Left renal cortex interstitium (tissue), 4 donors: ENCODE results near the gene C4BPA. TPM values are rescaled to one million over a fixed set of nuclear protein-coding genes. Genes with fewer than 3 reads are reported as not detected.

ENCODE experiments used
- DNase-seq, 4 donors: peaks; one replicate each; pipeline ENCODE4 v3.0.0-alpha.2; 2013; ENCODE audit warnings: low read depth in 4 of 4, low spot score in 2 of 4, missing footprints in 1 of 4
- polyA plus RNA-seq, 4 donors: library from polyadenylated mRNA; unstranded; fragments of 120-200 nt; gene quantifications; one replicate each; pipeline ENCODE4 v1.2.1, GENCODE V29; 2013; ENCODE audit not compliant: insufficient read length in 4 of 4

The C4BPA gene
- polyA plus RNA-seq, 4 donors = 0.39 to 0.75 (median 0.58) TPM

DNA sequence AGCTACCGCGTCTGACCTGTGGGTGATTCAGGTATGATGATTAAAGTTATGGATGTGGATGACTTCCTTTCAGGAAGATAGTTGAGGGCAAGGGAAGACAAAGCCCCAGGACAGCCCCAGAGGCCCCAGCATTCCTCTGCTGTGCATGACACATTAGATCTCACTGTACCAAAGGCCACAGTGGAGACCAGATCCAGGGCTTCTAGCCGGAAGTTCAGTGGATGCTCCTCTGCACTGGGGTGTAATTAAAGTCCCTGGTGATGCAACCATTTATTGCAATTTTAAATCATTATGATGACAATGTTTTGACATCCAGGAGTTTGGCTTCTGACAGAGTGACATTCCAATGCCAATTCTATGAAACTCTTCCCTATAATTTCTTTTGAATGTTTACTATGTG is 5.0 kb downstream of the C4BPA start:
- no peak for DNase-seq

DNA sequence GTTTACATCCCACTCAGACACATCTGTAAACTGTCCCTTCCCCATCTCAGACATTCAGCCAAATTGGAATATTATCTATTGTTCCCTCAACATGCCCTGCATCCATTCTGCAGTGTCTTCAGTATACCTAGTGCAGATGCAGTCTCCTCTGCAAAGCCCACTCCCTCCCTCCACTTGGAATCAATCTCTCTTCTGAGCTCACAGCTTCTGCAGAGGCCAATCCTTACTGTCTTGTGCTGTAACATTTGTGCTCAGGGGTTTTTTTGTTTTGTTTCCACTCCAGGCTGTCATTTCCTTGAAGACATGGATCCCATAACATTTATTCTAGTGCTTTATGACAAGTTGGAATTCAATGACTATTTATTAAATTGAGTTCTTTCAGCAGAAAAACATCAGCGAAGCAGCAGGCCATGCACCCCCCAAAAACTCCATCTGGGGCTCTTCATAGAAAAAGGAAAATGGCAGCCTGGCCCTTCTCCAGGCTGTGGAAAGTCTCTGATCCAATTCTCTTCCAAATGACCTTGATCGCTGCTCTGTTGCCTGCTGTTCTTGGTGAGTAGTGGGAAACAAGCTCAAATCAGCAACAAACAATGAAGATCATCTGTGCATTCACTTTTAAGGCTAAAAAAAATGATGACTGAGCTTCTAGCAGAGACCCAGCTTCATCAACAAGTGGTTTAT is 8.7 kb downstream of the C4BPA start:
- peak in 3 of 4 donors; percentile 9 to 34 (median 13) for DNase-seq

DNA sequence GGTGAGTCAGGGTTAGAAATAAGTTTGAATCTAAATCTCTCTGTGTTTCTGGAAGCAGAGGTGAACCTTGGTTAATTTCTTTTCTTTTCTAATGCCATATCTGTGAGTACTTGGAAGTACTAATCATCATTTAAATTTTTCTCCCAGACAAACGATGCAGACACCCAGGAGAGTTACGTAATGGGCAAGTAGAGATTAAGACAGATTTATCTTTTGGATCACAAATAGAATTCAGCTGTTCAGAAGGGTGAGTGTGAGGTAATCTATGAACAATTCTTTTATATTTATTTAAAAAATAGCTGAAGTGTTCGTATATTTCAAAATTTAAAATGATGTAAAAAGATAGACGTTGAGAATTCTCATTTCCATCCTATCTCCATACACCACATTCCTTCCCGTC is 11.2 kb downstream of the C4BPA start:
- DNase-seq = no peak

DNA sequence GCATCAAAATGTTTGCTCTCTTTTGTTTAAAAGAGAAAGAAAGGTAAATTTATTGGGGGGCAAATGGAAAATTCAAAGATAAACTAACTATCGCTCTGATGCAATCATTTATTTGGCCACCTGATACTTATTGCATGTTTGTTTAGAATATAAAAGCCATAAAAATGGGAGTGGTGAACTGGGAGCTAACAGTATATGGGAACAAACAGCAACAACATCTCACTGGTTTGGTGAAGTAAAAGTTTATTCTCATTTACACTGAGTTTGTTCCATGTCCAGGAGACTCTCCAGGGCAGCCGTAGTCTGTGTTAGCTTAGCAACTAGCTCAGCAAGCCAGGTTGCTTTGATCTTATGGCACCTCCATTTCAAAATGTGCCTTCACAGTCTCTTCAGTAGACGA is 20.4 kb downstream of the C4BPA start:
- no peak for DNase-seq

DNA sequence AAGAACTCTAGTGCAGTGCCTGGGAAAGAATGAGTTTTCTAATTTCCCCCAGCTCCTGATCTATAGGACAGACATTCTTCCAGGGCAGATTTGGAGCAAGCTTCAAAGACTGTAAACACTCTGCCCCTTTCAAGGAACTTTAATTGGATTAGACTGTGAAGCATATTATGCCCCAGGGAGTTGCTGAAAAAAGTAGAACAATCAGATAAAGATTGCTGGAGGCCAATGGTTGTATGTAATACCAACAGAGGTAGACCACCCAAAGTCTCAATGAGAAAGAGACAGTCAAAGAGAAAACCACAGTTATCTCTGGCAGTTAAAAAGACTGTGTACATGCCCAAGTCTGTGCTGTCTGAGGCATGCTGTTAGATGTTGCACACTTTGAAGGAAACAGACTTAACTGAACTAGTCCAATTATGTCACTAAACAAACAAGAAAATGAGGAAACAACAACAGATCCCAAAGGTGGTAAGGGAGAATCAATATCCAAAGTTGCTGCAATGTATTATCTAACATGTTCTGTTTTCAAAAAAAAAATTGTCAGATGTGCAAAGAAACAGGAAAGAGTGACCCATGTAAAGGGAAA is 24.4 kb downstream of the C4BPA start:
- DNase-seq = no peak

DNA sequence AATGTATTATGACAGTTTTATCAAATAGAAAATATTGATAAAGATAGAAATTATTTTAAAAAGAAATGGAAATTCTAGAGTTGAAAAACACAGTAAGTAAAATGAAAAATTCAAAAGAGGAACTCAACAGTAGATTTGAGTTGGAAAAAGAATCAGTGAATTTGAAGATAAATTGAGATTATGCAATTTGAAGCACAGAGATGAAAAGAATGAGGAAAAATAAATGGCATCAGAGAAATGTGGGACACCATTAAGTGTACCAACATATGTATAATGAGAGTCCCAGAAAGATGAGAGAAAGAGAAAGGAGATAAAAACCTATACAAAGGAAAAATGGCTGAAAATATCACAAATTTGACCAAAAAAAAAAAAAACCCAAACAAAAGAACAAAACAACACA is 25.0 kb downstream of the C4BPA start:
- no peak for DNase-seq

DNA sequence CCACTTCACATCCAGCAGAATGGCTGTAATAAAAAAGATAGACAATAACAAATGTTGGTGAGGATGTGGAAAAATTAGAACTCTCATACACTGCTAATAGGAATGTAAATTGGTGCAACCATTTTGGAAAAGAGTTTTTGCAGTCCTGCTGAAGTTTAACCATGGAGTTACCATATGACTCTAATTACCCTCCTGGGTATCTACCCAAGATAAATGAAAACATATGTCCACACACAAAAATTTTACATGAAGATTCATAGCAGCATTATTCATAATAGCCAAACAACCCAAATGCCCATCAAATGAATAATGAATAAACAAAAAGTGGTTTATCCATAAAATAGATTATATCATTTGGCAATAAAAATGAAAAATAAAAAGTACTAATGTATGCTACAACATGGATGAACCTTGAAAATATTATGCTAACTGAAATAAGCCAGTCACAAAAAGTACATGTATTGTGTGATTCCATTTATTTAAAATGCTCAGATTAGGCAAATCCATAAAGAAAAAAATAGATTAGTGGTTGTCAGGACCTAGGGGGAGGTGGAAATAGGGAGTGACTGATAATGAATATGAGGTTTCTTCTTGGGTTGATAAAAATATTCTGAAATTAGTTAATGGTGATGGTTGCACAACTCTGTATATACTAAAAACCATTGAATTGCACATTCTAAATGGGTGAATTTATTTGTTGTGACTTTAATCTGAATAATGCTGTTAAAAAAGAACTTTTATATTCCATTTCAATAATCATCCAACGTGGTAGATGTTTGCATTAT is 26.4 kb downstream of the C4BPA start:
- no peak for DNase-seq

DNA sequence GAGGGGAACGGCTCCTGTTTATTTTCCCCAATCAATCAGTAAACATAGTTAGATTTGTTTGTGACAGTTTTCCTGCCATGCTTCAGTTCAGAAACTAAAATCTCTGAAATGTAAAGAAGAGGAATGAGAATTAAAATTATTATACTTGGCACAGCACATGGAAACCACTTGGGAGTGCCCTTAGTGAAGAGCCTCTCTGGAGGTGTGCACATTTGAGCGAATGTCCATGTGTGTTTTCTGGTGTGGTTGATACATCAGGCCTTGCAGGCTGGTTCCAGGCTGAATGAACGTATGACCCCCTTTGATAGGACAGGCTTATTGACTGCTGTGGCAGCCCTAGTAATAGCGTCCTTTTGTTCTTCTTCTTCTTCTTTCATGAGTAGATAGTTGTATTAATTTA is 27.1 kb downstream of the C4BPA start:
- no peak for DNase-seq

DNA sequence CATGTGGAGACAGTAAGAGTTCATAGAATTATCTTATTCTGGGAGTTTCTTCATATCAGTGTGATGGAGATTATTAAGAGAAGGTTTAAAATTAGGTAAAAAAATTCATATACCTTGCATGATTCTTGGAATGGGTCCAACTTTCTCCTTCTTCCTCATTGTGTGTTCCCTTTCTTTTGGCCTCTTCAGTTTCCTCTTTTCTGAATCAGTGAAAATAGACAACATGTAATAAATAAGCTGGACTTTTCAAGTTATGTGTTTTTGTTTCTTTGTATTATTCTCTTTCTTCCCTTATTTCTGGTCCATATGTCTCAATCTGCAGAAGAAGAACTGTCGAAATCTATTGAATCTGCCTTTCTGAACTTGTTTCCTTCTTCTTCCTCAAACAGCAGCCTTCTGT is 30.5 kb downstream of the C4BPA start:
- DNase-seq = no peak

DNA sequence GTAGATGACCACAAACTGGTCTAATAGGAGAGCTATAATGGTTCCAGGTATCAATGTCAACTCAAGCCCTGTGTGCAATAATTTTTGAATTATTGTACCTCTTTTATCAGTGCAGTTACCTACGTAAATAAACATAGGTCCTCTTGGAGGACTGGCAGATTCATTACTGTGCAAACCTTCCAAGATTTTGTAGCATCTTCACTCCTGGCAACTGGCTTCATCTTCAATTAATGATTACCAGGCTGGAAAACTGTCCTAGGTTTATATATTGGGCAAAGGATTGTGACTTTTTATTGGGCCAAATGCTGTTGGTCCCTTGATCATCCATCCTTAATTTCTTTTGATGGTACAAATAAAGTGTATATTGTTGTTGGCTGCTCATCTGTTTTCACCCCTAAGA is 35.6 kb downstream of the C4BPA start:
- no peak for DNase-seq

DNA sequence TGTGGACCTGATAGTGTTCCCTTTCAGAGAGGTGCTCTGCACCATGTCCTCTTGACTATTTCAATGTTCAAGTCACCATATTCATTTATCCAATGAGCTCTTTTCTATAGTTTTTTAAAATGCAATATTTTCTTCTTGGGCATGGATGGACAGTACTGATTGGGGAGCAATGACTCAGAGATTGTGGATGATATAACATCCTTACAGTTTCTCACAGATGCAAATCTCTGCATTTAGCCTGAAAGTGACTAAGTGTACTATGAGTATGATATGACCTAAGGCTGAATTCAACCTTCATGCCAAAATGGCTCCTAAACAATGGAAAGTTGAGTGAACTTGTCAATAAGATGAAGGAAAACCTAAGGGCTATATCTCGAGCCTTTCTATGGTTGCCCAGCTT is 36.5 kb downstream of the C4BPA start:
- no peak for DNase-seq

DNA sequence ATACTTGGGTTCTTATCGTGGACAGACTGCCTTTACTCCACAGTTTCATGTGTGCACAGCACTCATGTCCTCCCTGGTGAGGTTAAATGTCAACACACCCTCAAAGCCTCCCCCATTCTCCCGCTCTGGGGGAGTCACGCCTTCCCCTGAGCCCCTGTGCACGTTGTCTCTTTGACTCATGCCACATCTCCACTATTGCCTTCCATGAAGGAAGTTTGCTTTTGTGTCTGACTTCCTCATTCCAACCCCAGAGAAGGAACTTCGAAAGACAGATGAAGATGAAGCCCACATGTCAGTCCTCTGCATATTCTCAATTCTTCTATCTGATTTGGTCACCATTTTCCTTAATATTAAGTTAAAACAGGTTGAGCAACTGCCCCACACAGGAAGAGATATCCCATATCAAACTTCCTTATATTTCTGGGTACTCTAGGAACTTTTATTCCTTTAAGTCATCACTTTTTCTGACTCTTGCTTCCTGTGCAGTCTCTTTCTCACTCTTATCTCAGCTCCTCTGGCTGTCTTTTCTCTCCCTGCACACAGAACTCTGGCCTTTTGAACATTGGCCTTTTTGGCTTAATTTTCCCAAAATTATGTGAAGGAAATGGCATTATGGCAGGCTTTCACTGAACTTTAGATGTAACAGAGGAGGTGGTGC is 41.5 kb downstream of the C4BPA start:
- DNase-seq = no peak

DNA sequence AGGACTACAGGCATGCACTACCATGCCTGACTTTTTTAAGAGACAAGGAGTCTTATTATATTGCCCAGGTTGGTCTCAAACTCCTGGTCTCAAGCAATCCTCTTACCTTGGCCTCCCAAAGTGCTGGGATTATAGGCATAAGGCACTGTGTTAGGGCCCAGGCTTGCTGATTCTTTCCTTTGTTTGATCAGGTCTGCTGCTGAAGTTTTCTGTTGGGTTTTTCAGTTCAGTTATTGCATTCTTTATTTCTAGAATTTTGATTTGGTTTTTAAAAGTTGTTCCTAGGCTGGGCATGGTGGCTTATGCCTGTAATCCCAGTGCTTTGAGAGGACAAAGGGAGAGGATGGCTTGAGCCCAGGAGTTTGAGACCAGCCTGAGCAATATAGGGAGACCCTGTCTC is 47.9 kb downstream of the C4BPA start:
- DNase-seq = no peak

DNA sequence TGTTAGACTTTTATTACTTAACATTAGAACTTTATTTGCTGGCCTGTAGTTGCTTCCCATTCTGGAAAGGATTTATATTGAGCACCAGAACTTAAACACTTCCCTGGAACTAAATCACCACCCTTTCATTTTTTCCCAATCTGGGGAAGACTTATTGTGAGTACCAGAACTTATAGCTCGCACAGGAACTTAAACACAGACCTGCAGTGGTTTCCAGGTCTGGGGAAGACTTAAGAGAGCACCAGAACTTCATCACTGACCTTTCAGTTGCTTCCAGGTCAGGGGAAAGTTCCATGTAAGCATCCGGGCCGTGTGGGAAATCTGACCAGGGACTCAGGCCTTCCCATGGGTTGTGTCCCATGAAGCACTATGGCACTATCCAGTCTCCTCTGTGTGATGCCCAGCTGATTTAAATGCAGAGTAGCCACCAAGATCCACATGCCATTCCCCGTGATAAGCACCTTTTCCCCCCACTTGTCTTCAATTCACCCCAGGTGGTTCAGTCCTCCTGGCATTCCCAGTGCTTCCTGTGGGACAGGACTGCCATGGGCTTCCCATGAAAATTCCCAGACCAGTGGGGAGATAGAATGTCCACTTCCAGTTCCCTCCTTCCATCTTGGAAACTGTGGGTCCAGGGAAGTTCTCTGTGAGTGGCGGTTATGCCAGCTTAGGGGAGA is 48.9 kb downstream of the C4BPA start:
- DNase-seq = no peak

DNA sequence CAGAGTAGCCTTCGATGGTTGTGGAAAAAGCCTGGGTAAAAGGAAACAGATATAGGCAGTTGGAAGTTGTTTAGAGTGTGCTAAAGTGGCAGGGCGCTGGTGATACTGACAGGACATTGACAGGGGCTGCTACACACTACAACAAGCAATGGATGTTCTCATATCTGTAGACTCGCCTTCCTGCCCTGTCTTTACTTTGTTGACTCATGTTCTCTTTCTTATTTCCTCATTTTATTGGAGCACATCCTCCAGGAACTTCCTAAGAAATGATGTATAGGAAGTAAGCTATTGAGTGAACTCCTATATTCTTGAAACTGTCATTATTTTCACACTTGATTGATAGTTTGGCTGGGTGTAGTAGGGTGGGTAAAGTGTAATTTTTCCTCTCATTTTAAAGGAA is 51.0 kb downstream of the C4BPA start:
- DNase-seq = no peak

DNA sequence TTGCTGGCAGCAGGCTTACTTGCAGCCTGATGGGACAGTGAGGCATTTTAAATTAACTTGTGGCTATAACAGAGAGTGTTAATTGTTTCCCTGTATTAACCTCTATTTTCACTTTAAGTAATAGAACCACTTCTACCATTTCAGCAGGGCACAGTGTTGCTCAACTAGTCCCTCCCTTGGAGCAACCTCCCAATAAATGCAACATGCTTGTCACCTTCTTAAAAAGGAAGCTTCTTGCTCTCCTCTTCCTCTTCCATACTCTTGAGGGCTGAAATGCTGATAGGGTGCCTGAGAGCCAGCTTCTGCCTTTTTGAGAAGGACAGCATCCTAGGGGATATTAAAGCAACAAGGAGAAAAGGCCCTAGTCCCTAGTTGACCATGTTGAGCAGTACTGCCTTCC is 52.1 kb downstream of the C4BPA start:
- DNase-seq = no peak

DNA sequence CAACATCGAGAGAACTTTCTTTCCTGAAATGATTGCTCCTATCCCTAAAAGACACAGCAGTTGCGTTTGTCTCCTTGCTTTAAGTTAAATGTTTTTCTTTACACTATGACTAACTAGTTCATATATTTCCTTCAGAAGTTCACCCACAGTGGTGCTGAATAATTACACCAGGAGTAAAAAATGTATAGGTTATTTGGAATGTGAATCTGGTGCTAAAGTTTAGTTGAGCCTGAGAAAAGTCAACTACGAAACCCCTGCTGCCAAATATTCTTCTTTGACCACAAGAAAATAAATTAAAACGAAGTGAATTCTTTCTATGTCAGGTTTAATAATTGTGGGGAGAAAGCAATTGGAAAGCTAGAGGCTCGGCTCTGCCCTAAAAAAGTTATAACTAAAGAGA is 52.8 kb downstream of the C4BPA start:
- no peak for DNase-seq

DNA sequence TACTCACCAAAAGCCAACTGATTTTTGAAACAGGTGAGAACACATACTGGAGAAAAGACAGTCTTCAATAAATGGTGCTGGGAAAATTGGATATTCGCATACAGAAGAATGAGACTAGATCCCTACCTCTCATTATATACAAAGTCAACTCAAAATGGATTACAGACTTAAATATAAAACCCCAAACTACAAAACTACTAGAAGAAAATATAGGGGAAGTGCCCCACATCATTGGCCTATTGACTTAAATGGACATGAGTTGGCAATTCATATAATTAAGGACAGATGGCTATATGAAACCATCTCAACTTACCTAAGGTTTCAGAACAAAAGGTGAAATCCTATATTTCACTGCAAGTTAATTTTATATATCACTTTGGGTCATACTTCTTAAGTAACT is 60.1 kb downstream of the C4BPA start:
- DNase-seq = no peak

DNA sequence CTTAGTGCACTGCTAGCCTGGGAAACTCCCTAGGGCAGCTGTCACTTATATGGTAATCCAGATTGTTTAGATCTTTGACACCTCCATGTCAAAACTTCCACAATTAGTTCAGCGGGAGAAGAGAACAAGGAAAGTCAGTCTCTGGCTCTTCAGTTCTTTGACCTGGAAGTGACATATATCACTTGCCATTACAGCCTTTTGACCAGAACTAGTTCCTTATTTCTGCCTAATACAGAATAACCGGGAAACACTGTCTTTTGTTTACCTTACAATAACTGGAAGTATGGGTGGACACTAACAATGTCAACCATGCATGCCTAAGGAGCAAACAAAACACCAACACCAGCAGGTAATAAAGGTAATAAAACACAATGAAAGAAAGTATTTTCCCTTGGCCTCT is 68.3 kb downstream of the C4BPA start:
- DNase-seq = no peak

DNA sequence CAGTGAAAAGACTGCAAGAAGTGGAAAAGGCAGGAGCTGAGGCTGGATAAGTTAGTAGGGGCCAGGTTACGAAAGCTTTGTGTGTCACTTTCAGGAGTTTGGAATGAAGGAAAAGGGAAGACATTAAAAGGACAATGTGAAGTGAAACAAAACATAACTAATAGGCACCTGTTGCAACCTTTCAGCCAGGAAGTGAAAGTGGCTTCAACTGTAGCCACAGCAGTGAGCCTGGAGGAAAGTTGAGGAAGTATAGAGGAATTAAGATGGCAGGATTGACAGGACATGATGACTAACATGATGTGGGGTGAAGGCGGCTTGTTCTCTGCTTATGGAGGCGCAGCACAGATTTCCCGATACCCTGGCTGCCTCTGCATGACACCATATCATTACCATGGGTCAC is 68.9 kb downstream of the C4BPA start:
- no peak for DNase-seq

DNA sequence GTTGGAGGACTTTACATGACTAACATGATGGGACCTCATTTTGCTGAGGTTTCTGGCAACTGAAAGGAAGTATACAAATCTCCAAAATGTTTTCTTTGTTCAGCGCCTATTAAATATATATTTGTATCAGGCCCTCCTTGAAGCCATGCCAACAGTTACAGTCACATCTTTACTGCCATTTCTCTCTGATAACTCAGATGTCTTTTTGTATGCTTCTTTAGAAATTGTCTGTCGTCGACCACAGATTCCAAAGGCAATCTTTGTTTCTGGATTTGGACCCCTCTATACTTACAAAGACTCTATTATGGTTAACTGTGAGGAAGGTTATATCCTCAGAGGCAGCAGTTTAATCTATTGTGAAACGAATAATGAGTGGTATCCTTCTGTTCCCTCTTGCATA is 69.4 kb downstream of the C4BPA start:
- DNase-seq = no peak
